Prostate gland (tissue), 2 donors: Measurements from ENCODE around the gene ARL5C.

Experiments used
- POLR2A ChIP-seq: fragments of 450-650 bp; IDR thresholded peaks from one replicate; pipeline ENCODE4 v1.6.1; 2016; ENCODE audit warnings: antibody characterized with exemption, mild to moderate bottlenecking
- POLR2AphosphoS5 ChIP-seq: sonication (generic); formaldehyde crosslinking; IDR thresholded peaks from one replicate; pipeline ENCODE4 v1.6.1; 2017; ENCODE audit warnings: antibody characterized with exemption
- TF ChIP-seq, protein P1 (sequence below), 4 experiments: fragments of 200-600 bp in 2 of 4; fragments of 450-650 bp in 2 of 4; sonication (generic) in 2 of 4; IDR thresholded peaks; 1 replicate in 3 of 4; 2 replicates in 1 of 4; pipeline ENCODE4 v1.5.1; 2016 to 2019; ENCODE audit warnings: antibody characterized with exemption in 4 of 4, mild to moderate bottlenecking in 2 of 4, moderate library complexity in 2 of 4

DNA sequence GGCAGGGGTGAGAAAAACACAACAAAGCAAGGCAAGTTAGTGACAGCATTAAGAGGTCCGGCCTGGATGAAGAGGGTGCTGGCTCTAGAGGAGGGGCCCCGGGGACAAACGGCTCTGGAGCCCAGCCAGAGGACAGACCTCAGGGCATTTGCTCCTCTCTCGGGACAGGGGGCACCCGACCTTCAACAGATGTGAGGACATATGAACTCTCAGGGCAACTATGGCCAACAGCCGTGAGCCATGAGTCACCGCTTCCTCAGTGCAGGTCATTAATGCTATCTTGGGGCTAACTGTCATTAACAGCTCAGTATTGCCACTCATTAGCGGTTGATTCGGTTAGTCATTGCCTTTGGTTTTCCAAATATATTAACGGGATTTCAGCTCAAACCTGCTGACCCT, 9.7 kb upstream of the ARL5C start:
- TF ChIP-seq, protein P1, sequence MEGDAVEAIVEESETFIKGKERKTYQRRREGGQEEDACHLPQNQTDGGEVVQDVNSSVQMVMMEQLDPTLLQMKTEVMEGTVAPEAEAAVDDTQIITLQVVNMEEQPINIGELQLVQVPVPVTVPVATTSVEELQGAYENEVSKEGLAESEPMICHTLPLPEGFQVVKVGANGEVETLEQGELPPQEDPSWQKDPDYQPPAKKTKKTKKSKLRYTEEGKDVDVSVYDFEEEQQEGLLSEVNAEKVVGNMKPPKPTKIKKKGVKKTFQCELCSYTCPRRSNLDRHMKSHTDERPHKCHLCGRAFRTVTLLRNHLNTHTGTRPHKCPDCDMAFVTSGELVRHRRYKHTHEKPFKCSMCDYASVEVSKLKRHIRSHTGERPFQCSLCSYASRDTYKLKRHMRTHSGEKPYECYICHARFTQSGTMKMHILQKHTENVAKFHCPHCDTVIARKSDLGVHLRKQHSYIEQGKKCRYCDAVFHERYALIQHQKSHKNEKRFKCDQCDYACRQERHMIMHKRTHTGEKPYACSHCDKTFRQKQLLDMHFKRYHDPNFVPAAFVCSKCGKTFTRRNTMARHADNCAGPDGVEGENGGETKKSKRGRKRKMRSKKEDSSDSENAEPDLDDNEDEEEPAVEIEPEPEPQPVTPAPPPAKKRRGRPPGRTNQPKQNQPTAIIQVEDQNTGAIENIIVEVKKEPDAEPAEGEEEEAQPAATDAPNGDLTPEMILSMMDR (IDR thresholded peaks at IDR 0.05): no peak
- TF ChIP-seq POLR2A (no peak), POLR2AphosphoS5 (no peak)
